ENCODE measurements around the gene MET. TPM values are rescaled to one million over a fixed set of nuclear protein-coding genes. Genes with fewer than 3 reads are reported as not detected.

The MET gene
- total and polyA plus RNA-seq, 2 of the 8 experiments (the other 6 are each of a cell fraction or from before 2014, with no cell fraction given): 3.5 to 12.9 TPM

DNA sequence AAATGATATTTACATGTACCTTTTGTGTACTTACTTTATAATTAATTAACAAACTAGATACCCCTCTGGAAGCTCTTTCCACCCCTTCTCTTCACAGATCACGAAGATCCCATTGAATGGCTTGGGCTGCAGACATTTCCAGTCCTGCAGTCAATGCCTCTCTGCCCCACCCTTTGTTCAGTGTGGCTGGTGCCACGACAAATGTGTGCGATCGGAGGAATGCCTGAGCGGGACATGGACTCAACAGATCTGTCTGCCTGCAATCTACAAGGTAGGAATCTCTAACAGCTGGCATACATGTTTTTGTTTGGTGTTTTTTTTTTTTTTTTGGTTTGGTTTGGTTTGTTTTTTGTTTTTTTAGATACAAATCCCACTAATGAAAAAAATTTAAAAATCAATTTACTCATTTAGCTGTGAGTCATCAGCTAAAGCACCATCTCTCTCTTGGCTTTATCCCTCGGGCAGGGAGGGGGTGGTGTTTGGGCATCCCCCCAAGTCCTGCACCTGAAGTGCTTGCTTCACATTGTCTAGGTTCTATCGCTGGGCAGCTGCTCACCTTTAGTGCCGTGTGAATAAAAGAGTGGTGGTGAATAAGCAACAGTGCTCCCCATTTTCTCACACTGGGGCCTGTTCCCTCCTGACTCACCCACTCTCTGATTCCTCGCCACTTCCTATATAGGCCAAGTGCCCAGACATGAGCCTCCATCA is 68.9 kb downstream of the MET start:
- 94% methylated on average over 9 of the region's 9 CpGs; no CpG with 5 or more reads in 1 of the 2 experiments for WGBS, 2 experiments (ENCODE audit: extremely low coverage in 1 of 2, insufficient coverage in 1 of 2, insufficient read length in 1 of 2, insufficient replicate concordance in 2 of 2, low coverage in 1 of 2, low lambda C conversion rate in 2 of 2, missing lambda C conversion rate in 1 of 2)
- no peaks in the 10 kb centered on the region for H3K79me1 ChIP-seq (ENCODE audit: low read depth, low read length)
- no peaks in the 10 kb centered on the region for H3K9me3 ChIP-seq (ENCODE audit: insufficient read depth in 2 of 2, low read depth in 1 of 2, low read length in 1 of 2)
- H4K5ac ChIP-seq (ENCODE audit: insufficient read length, low read depth, low read length): no peak overlapping the region
- no peak overlapping the region for H3K9ac ChIP-seq (replicated peaks in 1 of 4; ENCODE audit: extremely low read depth in 1 of 4, low read depth in 3 of 4, low read length in 3 of 4)
- no peak overlapping the region for H3K23ac ChIP-seq (ENCODE audit: insufficient read length)
- no peak overlapping the region for H2AFZ ChIP-seq (ENCODE audit: low read length)
- ChIA-PET POLR2A (ENCODE audit: partially characterized antibody) (no interaction called here), CTCF (ENCODE audit: partially characterized antibody) (interaction anchor here (0.6 kb wide), 1 partner anchor 16 kb away, joined by 3 read pairs; no protein-coding TSS in a partner anchor)
- no peak overlapping the region for H4K8ac ChIP-seq (ENCODE audit: extremely low read depth, insufficient read depth, low read length)
- no peaks in the 10 kb centered on the region for H3K27me3 ChIP-seq (replicated peaks in 1 of 4; ENCODE audit: control insufficient read depth in 3 of 4, extremely low read depth in 1 of 4, insufficient read depth in 3 of 4, low read length in 3 of 4)
- no peak overlapping the region for H2BK12ac ChIP-seq (ENCODE audit: low read depth, low read length)
- no peak overlapping the region for H3K56ac ChIP-seq (replicated peaks; ENCODE audit: insufficient read length, low read depth, low read length)
- H3K23me2 ChIP-seq (ENCODE audit: low read depth, low read length): no peaks in the 10 kb centered on the region
- no peak overlapping the region for H2BK20ac ChIP-seq (ENCODE audit: low read length)
- H3K18ac ChIP-seq (ENCODE audit: extremely low read depth, low read length): no peak overlapping the region
- H2AK5ac ChIP-seq (ENCODE audit: low read depth, low read length): no peak overlapping the region
- no peak overlapping the region for H2BK5ac ChIP-seq (ENCODE audit: low read depth, low read length)
- H3K4me3 ChIP-seq (ENCODE audit: extremely low read depth in 1 of 4, insufficient read depth in 2 of 4, low read depth in 3 of 4, low read length in 4 of 4): no peak overlapping the region
- H3K4ac ChIP-seq (replicated peaks; ENCODE audit: insufficient read length, low read depth, low read length): no peak overlapping the region
- H3K4me2 ChIP-seq (ENCODE audit: insufficient read depth in 1 of 2, low read depth in 2 of 2, low read length in 2 of 2): no peak overlapping the region
- no peaks in the 10 kb centered on the region for H4K20me1 ChIP-seq (replicated peaks in 1 of 2; ENCODE audit: control insufficient read depth in 1 of 2, insufficient read depth in 2 of 2, low read length in 2 of 2)
- no peak overlapping the region for H4K91ac ChIP-seq (replicated peaks; ENCODE audit: insufficient read length, low read length)
- FAIRE-seq: no peak
- no peak for DNase-seq (ENCODE audit: low read depth in 1 of 2, low spot score in 2 of 2)
- H3K79me2 ChIP-seq (ENCODE audit: control insufficient read depth in 1 of 2, insufficient read depth in 2 of 2, low read length in 2 of 2): no peaks in the 10 kb centered on the region
- H3K14ac ChIP-seq (ENCODE audit: insufficient read length): no peak overlapping the region
- peaks cover 0 to 4% (median 2%) of the 10 kb centered on the region in 4 experiments; a peak in 2 of 7 replicates for H3K4me1 ChIP-seq (replicated peaks in 1 of 4; ENCODE audit: control insufficient read depth in 3 of 4, insufficient read depth in 4 of 4, low read length in 3 of 4)
- H3K27ac ChIP-seq (ENCODE audit: low read depth, low read length): no peak overlapping the region
- H3K36me3 ChIP-seq (ENCODE audit: control insufficient read depth in 2 of 4, insufficient read depth in 4 of 4, low read length in 3 of 4): no peaks in the 10 kb centered on the region
- H2BK120ac ChIP-seq (replicated peaks; ENCODE audit: low read depth, low read length): no peak overlapping the region
- H2BK15ac ChIP-seq (ENCODE audit: low read length): no peak overlapping the region
- TF ChIP-seq BRCA1 (IDR thresholded peaks at IDR 0.05; ENCODE audit: low read depth, low read length): no peak
- TF ChIP-seq SUZ12 (IDR thresholded peaks at IDR 0.05; ENCODE audit: low read length): no peak
- no peak for TF ChIP-seq CREB1 (IDR thresholded peaks at IDR 0.05)
- TF ChIP-seq TBP (IDR thresholded peaks at IDR 0.05; ENCODE audit: low read depth, low read length): no peak
- TF ChIP-seq ATF2 (IDR thresholded peaks at IDR 0.05; ENCODE audit: low read length): no peak
- TF ChIP-seq CBX8 (IDR thresholded peaks at IDR 0.05; ENCODE audit: borderline replicate concordance, low read depth, low read length): no peak
- TF ChIP-seq ZNF274 (IDR thresholded peaks at IDR 0.05; ENCODE audit: borderline replicate concordance, extremely low read depth, low read length): no peak
- TF ChIP-seq RAD21 (IDR thresholded peaks at IDR 0.05 in 1 of 2, conservative IDR thresholded peaks at IDR 0.05 in 1 of 2; ENCODE audit: low read depth in 2 of 2, low read length in 2 of 2): no peak
- TF ChIP-seq CEBPB (IDR thresholded peaks at IDR 0.05; ENCODE audit: low read depth, low read length): no peak
- TF ChIP-seq NANOG (IDR thresholded peaks at IDR 0.05; ENCODE audit: insufficient read depth, low read depth, low read length, poor library complexity, severe bottlenecking): no peak
- TF ChIP-seq SP1 (IDR thresholded peaks at IDR 0.05; ENCODE audit: low read depth, low read length): no peak
- no peak for TF ChIP-seq PHF8 (conservative IDR thresholded peaks at IDR 0.05; ENCODE audit: low read depth, low read length)
